ENCODE data around the gene SCN9A.
"Not testable (repeated sequence)": the region's sequence is repeated elsewhere in the genome, so short reads cannot be mapped to it uniquely, and the experiment has no call there.

The SCN9A gene

GRCh38 chr2:166334805-166335204 lies 40.9 kb downstream of the SCN9A start:
- DNase-seq (ENCODE audit: low read depth), result no peak

- DNase-seq (ENCODE audit: low read depth), result no peak
These were observed 41.9 kb downstream of the SCN9A start for GRCh38 chr2:166333801-166334200.

- no peak for DNase-seq (ENCODE audit: low read depth)
These were observed 43.6 kb downstream of the SCN9A start for GRCh38 chr2:166332106-166332505.

- DNase-seq (ENCODE audit: low read depth), result no peak
These were observed 44.3 kb downstream of the SCN9A start for GRCh38 chr2:166331468-166331867.

- DNase-seq (ENCODE audit: low read depth), result no peak
These were observed 46.3 kb downstream of the SCN9A start for GRCh38 chr2:166329465-166329864.

- no peak for DNase-seq (ENCODE audit: low read depth)
These were observed 47.6 kb downstream of the SCN9A start for GRCh38 chr2:166328147-166328546.

GRCh38 chr2:166321076-166321475 lies 54.7 kb downstream of the SCN9A start:
- no peak for DNase-seq (ENCODE audit: low read depth)

- DNase-seq (ENCODE audit: low read depth), result no peak
These were observed 61.6 kb downstream of the SCN9A start for GRCh38 chr2:166314022-166314759.

- DNase-seq (ENCODE audit: low read depth), result not testable (repeated sequence)
These were observed 62.9 kb downstream of the SCN9A start for GRCh38 chr2:166312863-166313262.

- no peak for DNase-seq (ENCODE audit: low read depth)
These were observed 68.4 kb downstream of the SCN9A start for GRCh38 chr2:166307326-166307725.

- DNase-seq (ENCODE audit: low read depth), result no peak
These were observed 71.1 kb downstream of the SCN9A start for GRCh38 chr2:166304656-166305055.

- no peak for DNase-seq (ENCODE audit: low read depth)
These were observed 73.7 kb downstream of the SCN9A start for GRCh38 chr2:166302036-166302435.

GRCh38 chr2:166297951-166298350 lies 77.8 kb downstream of the SCN9A start:
- no peak for DNase-seq (ENCODE audit: low read depth)

- no peak for DNase-seq (ENCODE audit: low read depth)
These were observed 81.8 kb downstream of the SCN9A start for GRCh38 chr2:166293984-166294383.

GRCh38 chr2:166285215-166285614 lies 90.5 kb downstream of the SCN9A start:
- no peak for DNase-seq (ENCODE audit: low read depth)

GRCh38 chr2:166284359-166284758 lies 91.4 kb downstream of the SCN9A start:
- DNase-seq (ENCODE audit: low read depth), result no peak

- DNase-seq (ENCODE audit: low read depth), result no peak
These were observed 93.6 kb downstream of the SCN9A start for GRCh38 chr2:166282154-166282553.

- DNase-seq (ENCODE audit: low read depth), result no peak
These were observed 96.9 kb downstream of the SCN9A start for GRCh38 chr2:166278856-166279255.

- no peak for DNase-seq (ENCODE audit: low read depth)
These were observed 105.4 kb downstream of the SCN9A start for GRCh38 chr2:166270376-166270775.

GRCh38 chr2:166269322-166269721 lies 106.4 kb downstream of the SCN9A start:
- DNase-seq (ENCODE audit: low read depth), result no peak

GRCh38 chr2:166257859-166258258 lies 117.9 kb downstream of the SCN9A start:
- DNase-seq (ENCODE audit: low read depth), result no peak

GRCh38 chr2:166256896-166257295 lies 118.8 kb downstream of the SCN9A start:
- DNase-seq (ENCODE audit: low read depth), result no peak

GRCh38 chr2:166249318-166249717 lies 126.4 kb downstream of the SCN9A start:
- DNase-seq (ENCODE audit: low read depth), result no peak

GRCh38 chr2:166246901-166247300 lies 128.8 kb downstream of the SCN9A start:
- DNase-seq (ENCODE audit: low read depth), result no peak

Data from T follicular helper cell (primary cell).